Sigmoid colon (tissue), 7 donors: ENCODE measurements around the gene KCNH3. TPM values are rescaled to one million over a fixed set of nuclear protein-coding genes. Genes with fewer than 3 reads are reported as not detected.

Experiments used
- DNase-seq: peaks from one replicate; pipeline ENCODE4 v3.0.0-alpha.2; 2019
- H3K27ac ChIP-seq, 4 donors: fragments of 200-600 bp; sonication (generic); one replicate each; pipeline ENCODE4 v1.5.1; 2016 to 2019; ENCODE audit warnings: mild to moderate bottlenecking in 1 of 4
- H3K27me3 ChIP-seq, 3 donors: fragments of 200-600 bp; sonication (generic); one replicate each; pipeline ENCODE4 v1.5.1; 2019; ENCODE audit warnings: mild to moderate bottlenecking in 1 of 3
- H3K36me3 ChIP-seq, 4 donors: fragments of 200-600 bp; sonication (generic); one replicate each; pipeline ENCODE4 v1.5.1; 2016 to 2019
- H3K4me1 ChIP-seq, 4 donors: fragments of 200-600 bp; sonication (generic); one replicate each; pipeline ENCODE4 v1.5.1; 2017 to 2019
- H3K4me3 ChIP-seq, 4 donors: fragments of 200-600 bp; sonication (generic); one replicate each; pipeline ENCODE4 v1.5.1; 2017 to 2019; ENCODE audit warnings: mild to moderate bottlenecking in 2 of 4, moderate library complexity in 1 of 4
- H3K9me3 ChIP-seq, 4 donors: fragments of 200-600 bp in 3 of 4; sonication (generic) in 3 of 4; one replicate each; pipeline versions ENCODE4 v1.5.1 to v1.6.1; 2013 to 2019
- EP300 ChIP-seq, 4 donors: sonication (generic); formaldehyde crosslinking; IDR thresholded peaks; one replicate each; pipeline ENCODE4 v1.6.1; 2017; ENCODE audit warnings: antibody characterized with exemption in 4 of 4
- POLR2A ChIP-seq, 2 donors: fragments of 450-650 bp; IDR thresholded peaks; one replicate each; pipeline ENCODE4 v1.6.1; 2016; ENCODE audit warnings: antibody characterized with exemption in 2 of 2, mild to moderate bottlenecking in 2 of 2, moderate library complexity in 2 of 2
- POLR2AphosphoS5 ChIP-seq, 4 donors: sonication (generic); formaldehyde crosslinking; IDR thresholded peaks; one replicate each; pipeline ENCODE4 v1.6.1; 2017; ENCODE audit warnings: antibody characterized with exemption in 4 of 4
- WGBS, 2 donors: extraction: QIAGEN DNeasy Blood & Tissue Kit; methylation state at CpG; one replicate each; pipeline ENCODE4 v1.1.7; 2013; 5-methylcytosine and 5-hydroxymethylcytosine counted together
- intact Hi-C: fragments of 100-400 bp; cut with DNase I; formaldehyde crosslinking; loops from one replicate; pipeline ENCODE4 v1.15.1; 2023
- polyA plus RNA-seq, 3 donors: library from polyadenylated mRNA; stranded (reverse); fragments of 200-250 nt; gene quantifications; one replicate each; pipeline ENCODE4 v1.2.3, GENCODE V29; 2013
- total RNA-seq, 4 donors: library from RNA; depleted of rRNA; stranded (reverse); fragments of >200 nt; gene quantifications; one replicate each; pipeline ENCODE4 v1.1.0, GENCODE V29; 2016
- TF ChIP-seq, protein P1 (sequence below), 4 experiments: fragments of 450-650 bp in 3 of 4; fragments of 200-600 bp in 1 of 4; IDR thresholded peaks; one replicate each; pipeline ENCODE4 v1.5.1; 2016 to 2019; ENCODE audit warnings: antibody characterized with exemption in 4 of 4, mild to moderate bottlenecking in 3 of 4, moderate library complexity in 2 of 4
- donor health status: healthy with polysubstance abuse.
- donor health status: Bipolar disorder and iron deficiency.
- donor health status: healthy.

Gene KCNH3
- total and polyA plus RNA-seq, 7 donors: 0.14 to 0.83 (median 0.36) TPM; not detected in 4

DNA sequence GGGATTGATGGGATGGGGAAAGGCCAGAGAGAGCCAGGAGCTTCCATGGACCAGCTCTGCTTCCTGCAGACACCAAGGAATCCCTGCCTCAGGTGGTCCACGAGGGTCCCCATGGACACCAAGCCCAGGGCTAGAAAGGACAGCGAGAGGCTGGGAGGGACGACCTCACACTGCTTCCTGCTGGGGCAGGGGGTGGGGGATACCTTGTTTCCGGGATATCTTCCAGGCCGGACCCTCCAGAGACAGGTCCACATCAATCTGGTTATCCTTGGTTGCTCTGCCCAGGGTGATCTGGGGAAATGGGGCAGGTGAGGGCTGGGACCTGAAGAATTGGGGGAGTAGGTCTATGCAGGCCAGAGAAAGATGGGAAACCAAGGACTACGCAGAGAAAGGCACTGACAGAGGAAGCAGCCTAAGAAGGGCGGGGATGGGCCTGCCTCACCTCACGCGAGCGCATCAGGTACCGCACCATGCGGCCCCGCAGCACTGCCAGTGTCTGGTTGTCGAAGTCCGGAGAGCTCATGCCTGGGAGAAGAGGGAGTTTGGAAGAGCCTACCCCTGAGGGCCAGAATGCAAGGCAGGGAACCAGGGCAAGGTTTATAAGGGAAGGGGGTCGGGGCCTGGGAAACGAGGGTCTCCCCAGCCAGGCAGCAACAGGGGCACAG is 20.3 kb downstream of the KCNH3 start:
- no peaks in the 10 kb centered on the region for H3K9me3 ChIP-seq

DNA sequence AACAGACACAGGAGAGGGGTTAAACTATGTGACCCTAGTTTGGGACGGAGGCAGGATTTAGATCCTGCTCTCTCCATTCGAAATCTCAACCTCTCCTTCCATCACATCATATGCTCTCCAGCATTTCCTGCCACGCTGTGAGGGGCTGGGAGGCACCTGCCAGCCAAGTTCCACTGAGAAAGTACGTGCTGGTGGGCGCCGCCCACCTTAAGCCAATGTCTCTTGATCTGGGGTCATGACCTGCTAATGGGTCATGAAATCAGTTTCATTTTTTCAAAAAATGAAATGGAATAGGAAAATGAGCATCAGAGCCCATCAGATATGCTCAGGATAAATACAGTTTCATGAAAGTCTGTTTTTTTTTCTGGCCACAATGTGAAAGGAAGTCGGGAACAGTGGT is 21.9 kb downstream of the KCNH3 start:
- no peaks in the 10 kb centered on the region for H3K27me3 ChIP-seq
- H3K4me3 ChIP-seq: no peak overlapping the region
- H3K9me3 ChIP-seq: no peaks in the 10 kb centered on the region
- peaks cover 0 to 5% (median 1%) of the 10 kb centered on the region in 4 donors for H3K4me1 ChIP-seq
- H3K27ac ChIP-seq: no peak overlapping the region
- DNase-seq: no peak
- TF ChIP-seq, protein P1, sequence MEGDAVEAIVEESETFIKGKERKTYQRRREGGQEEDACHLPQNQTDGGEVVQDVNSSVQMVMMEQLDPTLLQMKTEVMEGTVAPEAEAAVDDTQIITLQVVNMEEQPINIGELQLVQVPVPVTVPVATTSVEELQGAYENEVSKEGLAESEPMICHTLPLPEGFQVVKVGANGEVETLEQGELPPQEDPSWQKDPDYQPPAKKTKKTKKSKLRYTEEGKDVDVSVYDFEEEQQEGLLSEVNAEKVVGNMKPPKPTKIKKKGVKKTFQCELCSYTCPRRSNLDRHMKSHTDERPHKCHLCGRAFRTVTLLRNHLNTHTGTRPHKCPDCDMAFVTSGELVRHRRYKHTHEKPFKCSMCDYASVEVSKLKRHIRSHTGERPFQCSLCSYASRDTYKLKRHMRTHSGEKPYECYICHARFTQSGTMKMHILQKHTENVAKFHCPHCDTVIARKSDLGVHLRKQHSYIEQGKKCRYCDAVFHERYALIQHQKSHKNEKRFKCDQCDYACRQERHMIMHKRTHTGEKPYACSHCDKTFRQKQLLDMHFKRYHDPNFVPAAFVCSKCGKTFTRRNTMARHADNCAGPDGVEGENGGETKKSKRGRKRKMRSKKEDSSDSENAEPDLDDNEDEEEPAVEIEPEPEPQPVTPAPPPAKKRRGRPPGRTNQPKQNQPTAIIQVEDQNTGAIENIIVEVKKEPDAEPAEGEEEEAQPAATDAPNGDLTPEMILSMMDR (IDR thresholded peaks at IDR 0.05): no peak
- TF ChIP-seq EP300 (IDR thresholded peaks at IDR 0.05): no peak
- TF ChIP-seq POLR2AphosphoS5 (IDR thresholded peaks at IDR 0.05): no peak
- TF ChIP-seq POLR2A (IDR thresholded peaks at IDR 0.05): no peak
- WGBS, 2 donors: 90 to 92% methylated on average over 7 of the region's 7 CpGs
- H3K36me3 ChIP-seq: peaks cover 45 to 97% (median 67%) of the 10 kb centered on the region in 4 donors
- intact Hi-C loops: no loop called here

More for the DNA sequence above, 20.3 kb downstream of the KCNH3 start:
- no peak for TF ChIP-seq POLR2A (IDR thresholded peaks at IDR 0.05)
- TF ChIP-seq, protein P1 (IDR thresholded peaks at IDR 0.05): no peak
- TF ChIP-seq EP300 (IDR thresholded peaks at IDR 0.05): no peak
- no peak for TF ChIP-seq POLR2AphosphoS5 (IDR thresholded peaks at IDR 0.05)
- no peaks in the 10 kb centered on the region for H3K27me3 ChIP-seq
- no peaks in the 10 kb centered on the region for H3K4me1 ChIP-seq
- intact Hi-C loops: no loop called here
- no peak overlapping the region for H3K27ac ChIP-seq
- H3K4me3 ChIP-seq: no peak overlapping the region
- H3K36me3 ChIP-seq: peaks cover 38 to 81% (median 54%) of the 10 kb centered on the region in 4 donors
- 95 to 97% methylated on average over 17 of the region's 17 CpGs for WGBS, 2 donors
- DNase-seq: no peak

DNA sequence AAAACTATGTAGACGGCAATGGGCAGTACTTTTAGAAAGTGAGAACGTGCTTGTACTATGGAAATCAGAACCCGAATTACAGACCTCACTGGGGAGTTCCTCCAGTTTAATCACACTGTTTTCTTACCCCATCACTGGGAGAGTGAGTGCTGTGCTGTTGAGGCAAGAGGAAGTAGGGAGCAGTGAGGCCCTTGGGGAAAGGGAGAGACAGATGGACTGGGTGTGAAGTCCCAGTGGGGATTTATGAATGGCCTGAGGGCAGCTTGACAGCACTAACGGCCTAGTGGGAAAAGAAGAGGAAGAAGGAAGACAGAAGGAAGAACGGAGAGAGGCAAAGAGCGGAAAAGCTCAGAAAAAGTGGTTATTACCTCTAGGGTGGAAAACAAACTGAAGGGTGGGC is 23.4 kb downstream of the KCNH3 start:
- intact Hi-C loops: no loop called here
- Histone ChIP-seq H3K36me3 (peaks cover 45 to 88% (median 68%) of the 10 kb centered on the region in 4 donors), H3K27me3 (no peaks in the 10 kb centered on the region), H3K4me3 (no peak overlapping the region), H3K4me1 (peaks cover 0 to 21% (median 17%) of the 10 kb centered on the region in 4 donors), H3K9me3 (no peaks in the 10 kb centered on the region), H3K27ac (no peak overlapping the region)
- 85 to 87% methylated on average over 6 of the region's 6 CpGs for WGBS, 2 donors
- no peak for DNase-seq
- TF ChIP-seq POLR2A (IDR thresholded peaks at IDR 0.05) (no peak), POLR2AphosphoS5 (IDR thresholded peaks at IDR 0.05) (no peak), EP300 (IDR thresholded peaks at IDR 0.05) (no peak)
- TF ChIP-seq, protein P1 (IDR thresholded peaks at IDR 0.05): no peak

DNA sequence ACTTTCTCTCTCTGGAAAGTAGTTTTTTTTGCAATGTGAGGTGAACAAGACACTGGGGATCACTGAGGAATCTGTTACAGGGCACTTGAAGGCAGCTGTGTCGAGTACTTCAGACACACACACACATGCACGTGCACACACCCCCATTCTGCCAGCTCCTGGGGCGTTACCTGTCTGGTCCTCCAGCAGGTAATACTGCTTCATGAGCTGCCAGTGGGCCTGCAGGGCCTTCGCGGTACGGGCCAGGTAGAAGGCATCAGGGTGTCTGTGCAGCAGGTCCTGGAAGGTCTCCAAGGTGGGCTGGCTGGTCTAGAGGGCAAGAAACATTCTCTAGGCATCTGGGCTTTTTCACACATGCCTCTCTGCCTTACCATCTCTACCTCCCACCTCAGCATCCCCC is 24.0 kb downstream of the KCNH3 start:
- Histone ChIP-seq H3K4me1 (peaks cover 0 to 23% (median 19%) of the 10 kb centered on the region in 4 donors), H3K36me3 (peaks cover 43 to 82% (median 67%) of the 10 kb centered on the region in 4 donors), H3K9me3 (no peaks in the 10 kb centered on the region), H3K4me3 (no peak overlapping the region), H3K27me3 (no peaks in the 10 kb centered on the region), H3K27ac (no peak overlapping the region)
- TF ChIP-seq EP300 (IDR thresholded peaks at IDR 0.05): no peak
- no peak for DNase-seq
- intact Hi-C loops: no loop called here
- WGBS, 2 donors: 90 to 97% methylated on average over 6 of the region's 6 CpGs

DNA sequence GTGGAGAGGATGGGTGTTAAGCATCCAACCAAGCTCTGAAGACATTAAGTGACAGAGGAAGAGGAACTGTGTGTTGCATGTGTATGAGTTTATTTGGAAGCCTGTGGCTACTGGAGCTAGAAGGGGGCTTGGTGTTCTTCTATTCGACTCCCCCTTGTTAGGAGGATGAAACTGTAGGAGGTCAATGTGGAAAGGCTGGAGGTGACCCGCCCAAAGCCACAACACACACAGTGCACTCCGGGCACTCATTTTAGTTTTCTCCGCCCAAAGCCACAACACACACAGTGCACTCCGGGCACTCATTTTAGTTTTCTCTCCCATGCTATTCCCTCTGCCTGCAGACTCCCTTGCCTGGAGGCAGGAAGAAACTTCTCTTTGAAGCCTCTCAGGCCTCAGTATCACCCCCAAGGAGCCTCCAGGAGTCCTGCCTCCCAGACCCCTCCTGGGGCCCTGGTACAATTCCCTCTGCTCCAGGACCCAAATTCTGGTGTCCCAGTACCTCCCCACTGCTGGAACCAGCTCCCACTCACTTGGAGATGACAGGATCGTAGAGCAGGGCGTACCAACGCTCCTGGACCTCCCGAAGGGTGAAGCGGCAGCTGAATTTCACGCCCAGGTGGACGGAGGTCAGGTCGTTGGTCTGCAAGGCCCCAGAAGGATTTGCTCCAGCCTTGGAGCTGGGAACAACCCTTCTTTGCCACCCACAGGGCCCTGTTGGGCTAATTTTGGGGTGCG is 25.3 kb downstream of the KCNH3 start:
- H3K9me3 ChIP-seq: no peaks in the 10 kb centered on the region
- no peak for DNase-seq
- intact Hi-C loops: no loop called here
- no peak overlapping the region for H3K4me3 ChIP-seq
- H3K36me3 ChIP-seq: peaks cover 31 to 69% (median 56%) of the 10 kb centered on the region in 4 donors
- H3K4me1 ChIP-seq: peaks cover 0 to 30% (median 24%) of the 10 kb centered on the region in 4 donors
- no peaks in the 10 kb centered on the region for H3K27me3 ChIP-seq
- WGBS, 2 donors: 94% methylated on average over 14 of the region's 14 CpGs
- TF ChIP-seq, protein P1 (IDR thresholded peaks at IDR 0.05): no peak
- no peak for TF ChIP-seq EP300 (IDR thresholded peaks at IDR 0.05)
- no peak for TF ChIP-seq POLR2A (IDR thresholded peaks at IDR 0.05)
- TF ChIP-seq POLR2AphosphoS5 (IDR thresholded peaks at IDR 0.05): no peak
- H3K27ac ChIP-seq: no peak overlapping the region
